IMR-90 (cell line): Measurements from ENCODE around the gene C11orf42. TPM values are rescaled to one million over a fixed set of nuclear protein-coding genes. Genes with fewer than 3 reads are reported as not detected.

ENCODE experiments used
- ATAC-seq: fragments of 200-7000 bp; cut with Tn5 transposase; 2 replicates; pipeline ENCODE4 v1.9.1; 2020; ENCODE audit warnings: low read depth, mild to moderate bottlenecking, moderate library complexity
- BruUV-seq: library from RNA; stranded (reverse); fragments of 400-500 nt; replicated peaks from 2 replicates; lab custom pipeline; 2021; lab: Mats Ljungman, UMichigan
- CTCF ChIA-PET: fragments of 300-600 bp; formaldehyde crosslinking; extraction: SDS; loops from one replicate; lab custom pipeline; 2021; ENCODE audit warnings: antibody characterized with exemption; lab: Yijun Ruan, JAX
- POLR2A ChIA-PET: fragments of 300-600 bp; sonication (Branson Sonifier 250); formaldehyde crosslinking; loops from one replicate; lab custom pipeline; 2022; ENCODE audit warnings: antibody characterized with exemption; ENCODE audit not compliant: unreplicated experiment; lab: Charles Lee
- DNase-seq: peaks from one replicate; pipeline ENCODE4 v3.0.0; 2013
- H2AFZ ChIP-seq: replicated peaks from 2 replicates; pipeline ENCODE3; 2013; ENCODE audit warnings: low read length, mild to moderate bottlenecking; ENCODE audit not compliant: poor library complexity
- H2AK5ac ChIP-seq: 2 replicates; pipeline ENCODE4 v1.6.1; 2013; ENCODE audit warnings: low read depth, low read length, inconsistent platforms
- H2AK9ac ChIP-seq: replicated peaks from 2 replicates; pipeline ENCODE3; 2013; ENCODE audit warnings: mild to moderate bottlenecking, low read depth, low read length, moderate library complexity; ENCODE audit not compliant: poor library complexity
- H2BK120ac ChIP-seq: 2 replicates; pipeline ENCODE4 v1.6.1; 2013; ENCODE audit warnings: low read depth, low read length, inconsistent platforms
- H2BK15ac ChIP-seq: 3 replicates; pipeline ENCODE4 v1.6.1; 2013; ENCODE audit warnings: low read depth, low read length, inconsistent platforms
- H2BK20ac ChIP-seq: 2 replicates; pipeline ENCODE4 v1.6.1; 2013; ENCODE audit warnings: low read depth, mild to moderate bottlenecking, inconsistent platforms, low read length, moderate library complexity
- H2BK5ac ChIP-seq: 2 replicates; pipeline ENCODE4 v1.6.1; 2013; ENCODE audit warnings: mild to moderate bottlenecking, low read depth, low read length, inconsistent platforms; ENCODE audit not compliant: poor library complexity, severe bottlenecking
- H3K14ac ChIP-seq: replicated peaks from 2 replicates; pipeline ENCODE4 v1.6.1; 2013; ENCODE audit warnings: low read depth, low read length, inconsistent platforms
- H3K18ac ChIP-seq: 2 replicates; pipeline ENCODE4 v1.6.1; 2013; ENCODE audit warnings: low read depth, low read length, control low read depth
- H3K23ac ChIP-seq: 2 replicates; pipeline ENCODE4 v1.6.1; 2013; ENCODE audit warnings: low read depth, low read length, inconsistent platforms
- H3K27ac ChIP-seq: 2 replicates; pipeline ENCODE4 v1.5.1; 2013; ENCODE audit warnings: mild to moderate bottlenecking, control low read depth, low read length; ENCODE audit not compliant: insufficient read depth
- H3K27me3 ChIP-seq: 2 replicates; pipeline ENCODE4 v1.6.1; 2013; ENCODE audit warnings: low read length; ENCODE audit not compliant: control insufficient read depth, insufficient read depth
- H3K36me3 ChIP-seq: 2 replicates; pipeline ENCODE4 v1.6.1; 2013; ENCODE audit warnings: low read length, mixed read lengths; ENCODE audit not compliant: control insufficient read depth, insufficient read depth
- H3K4ac ChIP-seq: 2 replicates; pipeline ENCODE4 v1.6.1; 2013; ENCODE audit warnings: low read depth, low read length, inconsistent platforms
- H3K4me1 ChIP-seq: 2 replicates; pipeline ENCODE4 v1.6.1; 2013; ENCODE audit warnings: low read length, mixed read lengths; ENCODE audit not compliant: control insufficient read depth, insufficient read depth
- H3K4me2 ChIP-seq: 2 replicates; pipeline ENCODE4 v1.6.1; 2013; ENCODE audit warnings: low read depth, mild to moderate bottlenecking, control low read depth, low read length, moderate library complexity
- H3K4me3 ChIP-seq: 2 replicates; pipeline ENCODE4 v1.5.1; 2013; ENCODE audit warnings: low read depth, mild to moderate bottlenecking, control low read depth, low read length, moderate library complexity; ENCODE audit not compliant: insufficient read depth
- H3K56ac ChIP-seq: 2 replicates; pipeline ENCODE4 v1.6.1; 2013; ENCODE audit warnings: low read length, inconsistent platforms; ENCODE audit not compliant: insufficient read depth; ENCODE audit errors: extremely low read depth
- H3K79me1 ChIP-seq, 2 experiments: 2 replicates each; pipeline ENCODE4 v1.6.1; 2013; ENCODE audit warnings: low read length in 2 of 2, inconsistent platforms in 1 of 2, low read depth in 1 of 2
- H3K9ac ChIP-seq: 2 replicates; pipeline ENCODE4 v1.6.1; 2013; ENCODE audit warnings: low read depth, low read length, control low read depth
- H3K9me1 ChIP-seq: 2 replicates; pipeline ENCODE4 v1.6.1; 2013; ENCODE audit warnings: low read length, inconsistent platforms; ENCODE audit not compliant: insufficient read depth
- H3K9me3 ChIP-seq: 2 replicates; pipeline ENCODE4 v1.6.1; 2013; ENCODE audit warnings: low read length; ENCODE audit not compliant: control insufficient read depth, insufficient read depth
- H4K20me1 ChIP-seq: 2 replicates; pipeline ENCODE4 v1.6.1; 2013; ENCODE audit warnings: low read length, inconsistent platforms; ENCODE audit not compliant: insufficient read depth
- H4K5ac ChIP-seq: 2 replicates; pipeline ENCODE4 v1.6.1; 2013; ENCODE audit warnings: mild to moderate bottlenecking, low read depth, low read length, control low read depth
- H4K8ac ChIP-seq, 2 experiments: 2 replicates each; pipeline ENCODE4 v1.6.1; 2013; ENCODE audit warnings: low read depth in 2 of 2, low read length in 2 of 2, control low read depth in 1 of 2, inconsistent platforms in 1 of 2
- H4K91ac ChIP-seq: 2 replicates; pipeline ENCODE4 v1.6.1; 2013; ENCODE audit warnings: low read depth, low read length, inconsistent platforms; ENCODE audit not compliant: insufficient read depth
- MXI1 ChIP-seq: IDR thresholded peaks from 2 replicates; pipeline ENCODE4 v1.6.1; 2012; ENCODE audit warnings: low read depth, mild to moderate bottlenecking, low read length, moderate library complexity, borderline replicate concordance
- RFX5 ChIP-seq: IDR thresholded peaks from 2 replicates; pipeline ENCODE4 v1.8.0; 2012; ENCODE audit warnings: low read depth, mild to moderate bottlenecking, low read length, moderate library complexity
- WGBS, 2 experiments: methylation state at CpG; one replicate each; pipeline versions ENCODE4 v1.1.5 to v1.1.7; 2013; ENCODE audit warnings: missing lambda C conversion rate in 2 of 2; ENCODE audit not compliant: insufficient read length in 1 of 2; ENCODE audit errors: extremely low coverage in 2 of 2; 5-methylcytosine and 5-hydroxymethylcytosine counted together
- dilution Hi-C: fragments of 300-500 bp; cut with HindIII; formaldehyde crosslinking; loops from one replicate; pipeline ENCODE4 v1.14.3; 2018; ENCODE audit warnings: low sequenced_read_pairs; ENCODE audit not compliant: unreplicated experiment
- in situ Hi-C: fragments of 300-500 bp; cut with MboI; formaldehyde crosslinking; loops from 3 replicates; pipeline ENCODE4 v1.14.3; 2019; ENCODE audit warnings: low sequenced_read_pairs, inconsistent platforms, mixed read lengths
- intact Hi-C: fragments of 100-400 bp; cut with micrococcal nuclease; formaldehyde crosslinking; loops from 2 replicates; pipeline ENCODE4 v1.10.0; 2022
- polyA plus RNA-seq, 3 experiments: library from polyadenylated mRNA; depleted of rRNA; stranded (reverse); fragments of >200 nt; gene quantifications; 2 replicates each; pipeline ENCODE4 v1.2.3, GENCODE V29; 2012; ENCODE audit warnings: low replicate concordance in 1 of 3
- total RNA-seq: library from RNA; depleted of rRNA; stranded (reverse); fragments of >200 nt; gene quantifications from 2 replicates; pipeline ENCODE4 v1.2.3, GENCODE V29; 2012
- TF ChIP-seq, protein P1 (sequence below): conservative IDR thresholded peaks from 2 replicates; pipeline ENCODE4 v1.5.1; 2012; ENCODE audit warnings: mild to moderate bottlenecking, low read depth, low read length, improper control_type of control experiment

The C11orf42 gene
- total and polyA plus RNA-seq, 2 of the 4 experiments (the other 2 are of a cell fraction), result not detected

DNA sequence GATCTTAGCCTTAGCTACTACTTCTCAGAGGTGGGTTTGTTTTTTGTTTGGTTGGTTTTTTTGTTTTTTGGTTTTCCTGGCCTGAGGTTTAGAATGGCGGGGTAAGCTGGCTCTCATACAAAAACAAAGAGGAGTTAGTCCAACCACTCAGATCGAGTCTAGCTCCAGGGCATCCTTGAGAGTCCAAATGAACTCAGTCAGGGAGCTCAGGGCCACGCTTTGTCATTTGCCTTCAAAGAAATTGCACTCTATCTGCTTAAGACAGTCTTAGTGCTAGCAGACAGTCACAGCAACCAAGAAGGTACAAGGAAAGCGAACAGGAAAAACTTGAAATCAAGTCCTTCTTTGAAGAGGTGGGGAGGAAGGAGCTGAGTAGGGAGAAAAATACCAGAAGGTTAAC lies 11.1 kb downstream of the C11orf42 start:
- intact Hi-C loops (no loop called here), in situ Hi-C loops (no loop called here), dilution Hi-C loops (no loop called here)
- Histone ChIP-seq H4K20me1 (peaks cover 3% of the 10 kb centered on the region; the same call in 1 of the 2 replicates), H4K5ac (no peak overlapping the region), H3K27ac (no peak overlapping the region), H3K4me1 (peaks cover 5% of the 10 kb centered on the region), H2BK20ac (no peak overlapping the region), H3K4me3 (no peak overlapping the region), H3K36me3 (peaks cover 39% of the 10 kb centered on the region), H3K4me2 (no peak overlapping the region), H3K56ac (no peak overlapping the region), H4K8ac (no peak overlapping the region), H4K91ac (no peak overlapping the region), H2BK120ac (no peak overlapping the region), H3K18ac (no peak overlapping the region), H3K9me3 (no peaks in the 10 kb centered on the region), H3K23ac (no peak overlapping the region), H3K79me1 (peaks cover 8 to 11% of the 10 kb centered on the region in 2 experiments; a peak in 3 of 4 replicates), H3K9ac (no peak overlapping the region), H3K14ac (no peak overlapping the region), H3K27me3 (no peaks in the 10 kb centered on the region), H3K9me1 (peaks cover 2% of the 10 kb centered on the region; the same call in 1 of the 2 replicates), H2AK5ac (no peak overlapping the region), H2BK5ac (no peak overlapping the region), H2AK9ac (no peak overlapping the region), H2BK15ac (no peak overlapping the region), H3K4ac (no peak overlapping the region), H2AFZ (no peak overlapping the region)
- no peak for ATAC-seq
- no peak for DNase-seq
- CTCF ChIA-PET, result interaction anchor here (0.7 kb wide), 1 partner anchor 9 kb away, joined by 3 read pairs; no protein-coding TSS in a partner anchor
- no peak for TF ChIP-seq MXI1
- TF ChIP-seq, protein P1, sequence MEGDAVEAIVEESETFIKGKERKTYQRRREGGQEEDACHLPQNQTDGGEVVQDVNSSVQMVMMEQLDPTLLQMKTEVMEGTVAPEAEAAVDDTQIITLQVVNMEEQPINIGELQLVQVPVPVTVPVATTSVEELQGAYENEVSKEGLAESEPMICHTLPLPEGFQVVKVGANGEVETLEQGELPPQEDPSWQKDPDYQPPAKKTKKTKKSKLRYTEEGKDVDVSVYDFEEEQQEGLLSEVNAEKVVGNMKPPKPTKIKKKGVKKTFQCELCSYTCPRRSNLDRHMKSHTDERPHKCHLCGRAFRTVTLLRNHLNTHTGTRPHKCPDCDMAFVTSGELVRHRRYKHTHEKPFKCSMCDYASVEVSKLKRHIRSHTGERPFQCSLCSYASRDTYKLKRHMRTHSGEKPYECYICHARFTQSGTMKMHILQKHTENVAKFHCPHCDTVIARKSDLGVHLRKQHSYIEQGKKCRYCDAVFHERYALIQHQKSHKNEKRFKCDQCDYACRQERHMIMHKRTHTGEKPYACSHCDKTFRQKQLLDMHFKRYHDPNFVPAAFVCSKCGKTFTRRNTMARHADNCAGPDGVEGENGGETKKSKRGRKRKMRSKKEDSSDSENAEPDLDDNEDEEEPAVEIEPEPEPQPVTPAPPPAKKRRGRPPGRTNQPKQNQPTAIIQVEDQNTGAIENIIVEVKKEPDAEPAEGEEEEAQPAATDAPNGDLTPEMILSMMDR, result no peak
- TF ChIP-seq RFX5, result no peak
- WGBS, 2 experiments, result 93% methylated on average over 3 of the region's 4 CpGs; no CpG with 5 or more reads in 1 of the 2 experiments
- POLR2A ChIA-PET, result no interaction called here
- BruUV-seq, result no TSS peak
